Measurements from ENCODE around the gene TRMT44. TPM values are rescaled to one million over a fixed set of nuclear protein-coding genes. Genes with fewer than 3 reads are reported as not detected.

Gene TRMT44
- total RNA-seq, 3 donors from 2014 or later = 14.0 to 21.7 (median 17.1) TPM

GRCh38 chr4:8494983-8495548 lies 54.5 kb downstream of the TRMT44 start:
- no peak overlapping the region for H3K4me3 ChIP-seq
- H3K36me3 ChIP-seq (ENCODE audit: low read depth) = no peaks in the 10 kb centered on the region
- no peaks in the 10 kb centered on the region for H3K4me1 ChIP-seq (ENCODE audit: low read depth)
- H3K9me3 ChIP-seq = no peaks in the 10 kb centered on the region
- TF ChIP-seq CTCF (IDR thresholded peaks at IDR 0.05) = no peak
- DNase-seq = no peak
- ATAC-seq = no peak
- intact Hi-C loops (cut with DNase I, micrococcal nuclease) = no loop called here

- Histone ChIP-seq H3K4me3 (no peak overlapping the region), H3K4me1 (ENCODE audit: low read depth) (no peaks in the 10 kb centered on the region), H3K9me3 (no peaks in the 10 kb centered on the region), H3K36me3 (ENCODE audit: low read depth) (no peaks in the 10 kb centered on the region)
- TF ChIP-seq CTCF (IDR thresholded peaks at IDR 0.05) = no peak
- ATAC-seq = no peak
- DNase-seq = no peak
- intact Hi-C loops (cut with DNase I, micrococcal nuclease) = no loop called here
Observed at GRCh38 chr4:8495803-8496202, 55.2 kb downstream of the TRMT44 start.

GRCh38 chr4:8497762-8498161 lies 57.2 kb downstream of the TRMT44 start:
- DNase-seq (no peak), ATAC-seq (no peak)
- intact Hi-C loops (cut with DNase I, micrococcal nuclease) = no loop called here

GRCh38 chr4:8500966-8501365 lies 60.4 kb downstream of the TRMT44 start:
- no peak for TF ChIP-seq CTCF (IDR thresholded peaks at IDR 0.05)
- DNase-seq (no peak), ATAC-seq (no peak)
- intact Hi-C loops (cut with DNase I, micrococcal nuclease) = no loop called here
- H3K9me3 ChIP-seq = no peaks in the 10 kb centered on the region
- H3K36me3 ChIP-seq (ENCODE audit: low read depth) = no peaks in the 10 kb centered on the region
- no peaks in the 10 kb centered on the region for H3K4me1 ChIP-seq (ENCODE audit: low read depth)
- H3K4me3 ChIP-seq = no peak overlapping the region

More at GRCh38 chr4:8497762-8498161, 57.2 kb downstream of the TRMT44 start:
- TF ChIP-seq CTCF (IDR thresholded peaks at IDR 0.05) = no peak
- H3K4me3 ChIP-seq = no peak overlapping the region
- H3K4me1 ChIP-seq (ENCODE audit: low read depth) = no peaks in the 10 kb centered on the region
- H3K9me3 ChIP-seq = no peaks in the 10 kb centered on the region
- no peaks in the 10 kb centered on the region for H3K36me3 ChIP-seq (ENCODE audit: low read depth)

- Histone ChIP-seq H3K9me3 (no peaks in the 10 kb centered on the region), H3K36me3 (ENCODE audit: low read depth) (no peaks in the 10 kb centered on the region), H3K4me3 (no peak overlapping the region), H3K4me1 (ENCODE audit: low read depth) (no peaks in the 10 kb centered on the region)
- no peak for DNase-seq
- no peak for TF ChIP-seq CTCF (IDR thresholded peaks at IDR 0.05)
- intact Hi-C loops (cut with DNase I, micrococcal nuclease) = no loop called here
- no peak for ATAC-seq
Observed at GRCh38 chr4:8501781-8502180, 61.2 kb downstream of the TRMT44 start.

GRCh38 chr4:8502371-8502770 lies 61.8 kb downstream of the TRMT44 start:
- DNase-seq (no peak), ATAC-seq (no peak)
- intact Hi-C loops (cut with DNase I, micrococcal nuclease) = no loop called here

More at GRCh38 chr4:8502371-8502770, 61.8 kb downstream of the TRMT44 start:
- no peaks in the 10 kb centered on the region for H3K36me3 ChIP-seq (ENCODE audit: low read depth)
- H3K4me3 ChIP-seq = no peak overlapping the region
- no peak for TF ChIP-seq CTCF (IDR thresholded peaks at IDR 0.05)
- no peaks in the 10 kb centered on the region for H3K9me3 ChIP-seq
- no peaks in the 10 kb centered on the region for H3K4me1 ChIP-seq (ENCODE audit: low read depth)

All from mucosa of descending colon (tissue), 3 donors.